Neural crest cell (in vitro differentiated cells): ENCODE data around the gene TTLL12. TPM values are rescaled to one million over a fixed set of nuclear protein-coding genes. Genes with fewer than 3 reads are reported as not detected.

Source experiments
- DNase-seq: peaks from one replicate; pipeline ENCODE4 v3.0.0; 2021; ENCODE audit warnings: low read depth, mixed read lengths, low spot score
- H3K27ac Mint-ChIP-seq: one replicate; pipeline ENCODE4 v1.8.0; 2021; ENCODE audit warnings: mild to moderate bottlenecking, mixed read lengths; ENCODE audit not compliant: unreplicated experiment
- H3K27me3 Mint-ChIP-seq: 2 replicates; pipeline ENCODE4 v1.8.0; 2021; ENCODE audit warnings: low read depth, mild to moderate bottlenecking, mixed read lengths
- H3K36me3 Mint-ChIP-seq: 2 replicates; pipeline ENCODE4 v1.8.0; 2021; ENCODE audit warnings: low read depth, mild to moderate bottlenecking, mixed read lengths
- H3K4me1 Mint-ChIP-seq: 2 replicates; pipeline ENCODE4 v1.8.0; 2021; ENCODE audit warnings: mixed read lengths
- H3K4me3 Mint-ChIP-seq: one replicate; pipeline ENCODE4 v1.8.0; 2021; ENCODE audit warnings: mild to moderate bottlenecking, mixed read lengths
- H3K9me3 Mint-ChIP-seq: 2 replicates; pipeline ENCODE4 v1.8.0; 2021; ENCODE audit warnings: mixed read lengths
- total RNA-seq: library from RNA; stranded (reverse); gene quantifications from 2 replicates; pipeline ENCODE4 v1.2.1, GENCODE V29; 2021
- TF ChIP-seq, protein P1 (sequence below): fragments of 200-600 bp; sonication (generic); conservative IDR thresholded peaks from 2 replicates; pipeline ENCODE4 v1.5.0; 2021; ENCODE audit warnings: antibody characterized with exemption, mild to moderate bottlenecking

TTLL12 gene
- total RNA-seq, 1 donor from 2014 or later, result 72.4 TPM

DNA sequence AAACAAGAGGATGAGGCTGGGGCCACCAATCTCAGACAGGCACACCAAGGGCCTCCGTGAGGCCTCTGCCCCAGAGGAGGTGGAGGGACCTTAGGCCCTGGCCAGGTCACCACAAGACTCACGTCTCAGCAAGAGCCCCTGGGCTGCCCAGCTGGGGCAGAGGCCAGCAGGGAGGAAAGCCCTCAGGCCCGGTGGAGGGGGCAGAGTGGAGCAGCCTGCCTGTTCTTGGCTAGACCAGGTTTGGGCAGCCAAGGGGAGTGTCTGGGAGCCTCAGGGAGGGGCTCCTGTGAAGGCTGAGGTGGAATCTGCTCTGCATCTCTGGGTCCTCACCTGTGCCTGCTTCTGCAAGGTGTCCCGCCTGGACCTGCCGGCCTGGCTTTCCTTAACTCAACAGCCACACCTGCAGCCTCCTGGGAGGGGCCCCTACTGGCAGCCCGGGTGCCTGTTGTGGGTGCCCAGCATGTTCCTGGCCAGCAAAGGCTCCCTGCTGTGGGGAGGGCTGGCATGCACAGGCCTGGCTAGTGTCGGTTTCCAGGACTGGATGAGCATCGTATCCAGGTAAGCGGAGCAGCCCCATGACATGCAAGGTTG lies 11.9 kb downstream of the TTLL12 start:
- H3K27me3 Mint-ChIP-seq, result no peaks in the 10 kb centered on the region
- no peak overlapping the region for H3K27ac Mint-ChIP-seq
- H3K9me3 Mint-ChIP-seq, result no peaks in the 10 kb centered on the region
- TF ChIP-seq, protein P1, sequence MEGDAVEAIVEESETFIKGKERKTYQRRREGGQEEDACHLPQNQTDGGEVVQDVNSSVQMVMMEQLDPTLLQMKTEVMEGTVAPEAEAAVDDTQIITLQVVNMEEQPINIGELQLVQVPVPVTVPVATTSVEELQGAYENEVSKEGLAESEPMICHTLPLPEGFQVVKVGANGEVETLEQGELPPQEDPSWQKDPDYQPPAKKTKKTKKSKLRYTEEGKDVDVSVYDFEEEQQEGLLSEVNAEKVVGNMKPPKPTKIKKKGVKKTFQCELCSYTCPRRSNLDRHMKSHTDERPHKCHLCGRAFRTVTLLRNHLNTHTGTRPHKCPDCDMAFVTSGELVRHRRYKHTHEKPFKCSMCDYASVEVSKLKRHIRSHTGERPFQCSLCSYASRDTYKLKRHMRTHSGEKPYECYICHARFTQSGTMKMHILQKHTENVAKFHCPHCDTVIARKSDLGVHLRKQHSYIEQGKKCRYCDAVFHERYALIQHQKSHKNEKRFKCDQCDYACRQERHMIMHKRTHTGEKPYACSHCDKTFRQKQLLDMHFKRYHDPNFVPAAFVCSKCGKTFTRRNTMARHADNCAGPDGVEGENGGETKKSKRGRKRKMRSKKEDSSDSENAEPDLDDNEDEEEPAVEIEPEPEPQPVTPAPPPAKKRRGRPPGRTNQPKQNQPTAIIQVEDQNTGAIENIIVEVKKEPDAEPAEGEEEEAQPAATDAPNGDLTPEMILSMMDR, result no peak
- H3K4me1 Mint-ChIP-seq, result no peaks in the 10 kb centered on the region
- H3K36me3 Mint-ChIP-seq, result peaks cover 6% of the 10 kb centered on the region
- no peak for DNase-seq
- no peak overlapping the region for H3K4me3 Mint-ChIP-seq

DNA sequence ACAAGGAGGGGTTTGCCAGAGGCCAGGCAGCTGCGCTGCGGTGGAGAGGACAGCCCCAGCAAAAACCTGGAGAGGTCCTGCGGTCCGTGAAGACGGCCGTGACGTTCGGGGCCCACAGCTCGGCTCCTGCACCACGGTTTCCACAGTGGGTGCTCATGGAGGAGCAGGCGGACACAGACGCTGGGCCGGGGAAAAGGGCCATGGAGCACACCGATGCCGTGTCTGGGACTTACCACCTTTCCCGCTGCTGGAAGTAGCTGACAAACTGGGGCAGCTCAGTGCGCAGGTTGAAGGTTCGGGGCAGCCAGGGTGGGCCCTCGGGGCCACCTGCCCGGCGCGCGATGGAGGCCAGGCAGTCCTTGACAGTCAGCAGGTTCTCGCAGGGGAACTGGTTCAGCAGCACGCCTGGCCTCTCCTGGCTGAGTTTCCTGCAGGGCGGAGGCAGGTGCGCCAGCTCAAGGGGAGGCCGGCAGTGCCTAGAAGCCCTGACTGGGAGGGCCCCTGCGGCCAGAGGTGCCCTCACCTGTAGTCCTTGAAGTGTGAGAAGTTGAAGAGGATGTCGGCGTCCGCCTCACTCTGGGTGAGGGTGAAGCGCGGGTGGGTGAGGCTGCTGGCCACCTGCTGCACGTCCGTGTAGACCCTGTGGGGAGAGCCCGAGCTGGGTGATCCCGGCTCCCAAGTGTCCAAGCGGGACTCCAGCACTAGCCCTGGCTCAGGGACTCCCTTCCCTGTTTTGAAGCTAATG lies 12.8 kb downstream of the TTLL12 start:
- no peaks in the 10 kb centered on the region for H3K9me3 Mint-ChIP-seq
- peaks cover 6% of the 10 kb centered on the region for H3K36me3 Mint-ChIP-seq
- no peaks in the 10 kb centered on the region for H3K4me1 Mint-ChIP-seq

DNA sequence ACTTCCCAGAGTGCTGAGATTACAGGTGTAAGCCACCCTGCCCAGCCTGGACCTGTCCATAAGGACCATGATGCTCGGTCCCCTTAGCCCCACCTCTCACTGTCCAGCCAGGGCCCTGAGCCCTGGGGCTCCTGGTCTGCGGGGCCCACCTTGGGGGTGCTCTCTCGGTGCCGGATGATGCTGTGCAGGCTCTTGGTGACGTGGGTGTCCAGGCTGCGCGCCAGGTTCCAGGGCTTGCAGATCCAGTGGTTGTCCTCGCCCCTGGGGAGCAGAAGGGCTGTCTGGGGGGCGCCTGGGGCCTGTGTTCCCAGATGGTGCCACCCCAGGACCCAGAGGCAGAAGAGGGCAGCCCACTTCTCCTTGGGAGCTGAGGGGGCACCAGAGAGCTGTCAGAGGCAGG lies 13.4 kb downstream of the TTLL12 start:
- no peak for DNase-seq
- H3K36me3 Mint-ChIP-seq, result peaks cover 1% of the 10 kb centered on the region

More for the DNA sequence above, 12.8 kb downstream of the TTLL12 start:
- TF ChIP-seq, protein P1, result no peak
- Mint-ChIP-seq H3K27ac (no peak overlapping the region), H3K4me3 (no peak overlapping the region), H3K27me3 (no peaks in the 10 kb centered on the region)
- no peak for DNase-seq

DNA sequence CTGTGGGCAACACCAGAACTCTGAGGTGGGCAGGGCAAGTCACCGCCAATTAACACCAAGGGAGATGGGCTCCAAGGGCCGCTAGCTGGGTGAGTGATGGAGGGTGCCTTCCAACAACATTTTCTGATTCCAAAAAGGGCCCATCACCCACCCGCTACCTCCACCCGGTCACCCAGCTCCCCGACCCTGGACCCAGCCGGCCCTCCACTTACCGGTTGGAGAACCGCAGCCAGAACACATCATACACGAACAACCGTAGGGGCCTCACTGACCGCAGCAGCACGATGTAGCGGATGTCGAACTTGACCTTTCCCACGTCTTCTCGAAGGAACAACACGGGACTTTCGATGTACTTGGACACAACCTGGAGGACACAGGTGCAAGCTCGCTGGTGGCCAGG lies 14.7 kb downstream of the TTLL12 start:
- H3K36me3 Mint-ChIP-seq, result no peaks in the 10 kb centered on the region

More for the DNA sequence above, 13.4 kb downstream of the TTLL12 start:
- Mint-ChIP-seq H3K27me3 (no peaks in the 10 kb centered on the region), H3K4me3 (no peak overlapping the region), H3K27ac (no peak overlapping the region), H3K4me1 (no peaks in the 10 kb centered on the region), H3K9me3 (no peaks in the 10 kb centered on the region)
- TF ChIP-seq, protein P1, result no peak

DNA sequence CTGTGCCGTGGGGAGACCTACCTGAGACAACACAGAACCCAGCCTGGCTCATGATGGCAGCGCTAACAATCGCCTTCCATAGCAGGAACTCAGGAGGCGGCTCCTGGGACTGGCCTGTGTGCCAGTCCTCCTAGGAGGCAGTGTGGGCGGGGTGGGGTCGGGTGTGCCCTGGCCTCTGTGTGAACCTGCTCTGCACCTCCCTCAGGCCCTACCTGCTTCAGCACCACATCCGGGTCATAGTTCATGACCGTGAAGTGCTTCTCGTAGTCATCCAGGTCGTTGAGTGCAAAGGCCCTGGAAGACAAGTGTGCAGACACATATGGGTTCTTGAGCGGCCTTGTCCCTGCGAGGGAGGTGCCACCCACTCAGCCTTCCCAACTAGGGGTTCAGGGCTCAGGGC lies 15.3 kb downstream of the TTLL12 start:
- H3K27ac Mint-ChIP-seq, result no peak overlapping the region
- no peaks in the 10 kb centered on the region for H3K9me3 Mint-ChIP-seq
- no peaks in the 10 kb centered on the region for H3K36me3 Mint-ChIP-seq
- TF ChIP-seq, protein P1, result no peak
- H3K4me3 Mint-ChIP-seq, result no peak overlapping the region
- no peaks in the 10 kb centered on the region for H3K27me3 Mint-ChIP-seq
- no peaks in the 10 kb centered on the region for H3K4me1 Mint-ChIP-seq
- no peak for DNase-seq

More for the DNA sequence above, 14.7 kb downstream of the TTLL12 start:
- Mint-ChIP-seq H3K27ac (no peak overlapping the region), H3K27me3 (no peaks in the 10 kb centered on the region), H3K4me3 (no peak overlapping the region), H3K9me3 (no peaks in the 10 kb centered on the region), H3K4me1 (no peaks in the 10 kb centered on the region)
- TF ChIP-seq, protein P1, result no peak
- DNase-seq, result no peak
